ENCODE measurements around the gene PRPF38B. TPM values are rescaled to one million over a fixed set of nuclear protein-coding genes. Genes with fewer than 3 reads are reported as not detected.
"Not testable (repeated sequence)": the region's sequence is repeated elsewhere in the genome, so short reads cannot be mapped to it uniquely, and the experiment has no call there.

Gene PRPF38B
- total and polyA plus RNA-seq, 10 donors = 28.7 to 84.8 (median 55.8) TPM

DNA sequence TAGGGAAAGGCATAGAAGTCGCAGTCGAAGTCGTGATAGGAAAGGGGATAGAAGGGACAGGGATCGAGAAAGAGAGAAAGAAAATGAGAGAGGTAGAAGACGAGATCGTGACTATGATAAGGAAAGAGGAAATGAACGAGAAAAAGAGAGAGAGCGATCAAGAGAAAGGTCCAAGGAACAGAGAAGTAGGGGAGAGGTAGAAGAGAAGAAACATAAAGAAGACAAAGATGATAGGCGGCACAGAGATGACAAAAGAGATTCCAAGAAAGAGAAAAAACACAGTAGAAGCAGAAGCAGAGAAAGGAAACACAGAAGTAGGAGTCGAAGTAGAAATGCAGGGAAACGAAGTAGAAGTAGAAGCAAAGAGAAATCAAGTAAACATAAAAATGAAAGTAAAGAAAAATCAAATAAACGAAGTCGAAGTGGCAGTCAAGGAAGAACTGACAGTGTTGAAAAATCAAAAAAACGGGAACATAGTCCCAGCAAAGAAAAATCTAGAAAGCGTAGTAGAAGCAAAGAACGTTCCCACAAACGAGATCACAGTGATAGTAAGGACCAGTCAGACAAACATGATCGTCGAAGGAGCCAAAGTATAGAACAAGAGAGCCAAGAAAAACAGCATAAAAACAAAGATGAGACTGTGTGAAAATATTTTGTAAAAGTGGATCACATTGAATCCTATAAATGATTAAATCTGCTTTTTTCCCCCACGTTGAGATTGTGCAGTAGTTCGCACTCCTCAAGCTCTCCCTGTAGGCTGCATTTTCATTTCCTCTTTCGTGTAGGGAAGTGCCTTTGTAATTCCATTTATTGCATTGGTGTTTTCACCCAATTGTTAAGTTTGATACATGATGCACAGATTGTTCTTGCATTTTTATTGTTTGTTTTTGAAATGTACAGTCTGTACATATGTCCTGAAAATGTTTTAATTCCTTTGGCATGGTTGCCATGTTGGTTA, 7.5 kb downstream of the PRPF38B start:
- DNase-seq = no peak
- intact Hi-C loops (cut with DNase I; ENCODE audit: low total_unique reads) = loop anchor here (10.0 kb wide), 1 partner anchor 45 kb away; the partner anchor contains the start of gene STXBP3
- H3K4me3 ChIP-seq = no peak overlapping the region
- no peaks in the 10 kb centered on the region for H3K27me3 ChIP-seq (replicated peaks in 1 of 7)
- H3K36me3 ChIP-seq = peaks cover 0 to 78% (median 58%) of the 10 kb centered on the region in 6 donors
- 79 to 87% (median 82%) methylated on average over 22 of the region's 22 CpGs for WGBS, 5 donors
- H3K27ac ChIP-seq = peak overlapping the region in 5 of 8 donors; percentile 34 to 60 (median 51)
- TF ChIP-seq POLR2A (IDR thresholded peaks at IDR 0.05) (no peak), POLR2AphosphoS5 (IDR thresholded peaks at IDR 0.05) (peak in 1 of 3 donors; percentile 47)
- H3K9me3 ChIP-seq = no peaks in the 10 kb centered on the region
- peaks cover 13 to 91% (median 34%) of the 10 kb centered on the region in 6 donors for H3K4me1 ChIP-seq

DNA sequence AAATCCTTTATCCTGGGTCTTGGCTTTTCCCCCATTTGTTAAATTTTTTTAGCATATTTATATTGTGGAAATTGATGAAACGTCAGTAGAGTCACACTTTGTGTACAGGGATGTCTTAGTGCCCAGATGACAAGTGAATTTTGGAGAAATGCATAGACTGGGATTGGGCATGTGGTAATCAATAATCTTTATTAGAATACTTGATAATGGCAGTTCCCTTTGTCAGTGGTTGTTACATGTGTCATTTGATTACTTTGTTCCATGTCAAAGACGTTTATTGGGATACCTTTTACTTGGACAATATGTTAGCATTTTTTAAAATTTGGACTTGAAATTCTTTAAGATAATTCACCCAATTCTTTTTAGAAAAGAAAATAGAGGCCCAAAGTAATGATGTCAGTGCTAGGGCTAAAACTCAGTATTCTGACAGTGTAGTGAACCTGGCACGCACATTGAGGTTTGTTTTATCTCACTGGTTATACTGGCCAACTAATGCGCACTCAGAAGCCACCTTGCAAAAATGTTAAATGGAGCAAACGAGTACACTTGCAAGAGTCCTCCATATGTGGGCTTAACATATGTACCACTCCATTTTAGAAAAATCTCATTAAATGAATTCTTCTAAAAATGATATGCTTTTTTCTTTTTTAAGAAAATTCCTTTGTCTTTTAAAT, 9.2 kb downstream of the PRPF38B start:
- TF ChIP-seq, protein P1, sequence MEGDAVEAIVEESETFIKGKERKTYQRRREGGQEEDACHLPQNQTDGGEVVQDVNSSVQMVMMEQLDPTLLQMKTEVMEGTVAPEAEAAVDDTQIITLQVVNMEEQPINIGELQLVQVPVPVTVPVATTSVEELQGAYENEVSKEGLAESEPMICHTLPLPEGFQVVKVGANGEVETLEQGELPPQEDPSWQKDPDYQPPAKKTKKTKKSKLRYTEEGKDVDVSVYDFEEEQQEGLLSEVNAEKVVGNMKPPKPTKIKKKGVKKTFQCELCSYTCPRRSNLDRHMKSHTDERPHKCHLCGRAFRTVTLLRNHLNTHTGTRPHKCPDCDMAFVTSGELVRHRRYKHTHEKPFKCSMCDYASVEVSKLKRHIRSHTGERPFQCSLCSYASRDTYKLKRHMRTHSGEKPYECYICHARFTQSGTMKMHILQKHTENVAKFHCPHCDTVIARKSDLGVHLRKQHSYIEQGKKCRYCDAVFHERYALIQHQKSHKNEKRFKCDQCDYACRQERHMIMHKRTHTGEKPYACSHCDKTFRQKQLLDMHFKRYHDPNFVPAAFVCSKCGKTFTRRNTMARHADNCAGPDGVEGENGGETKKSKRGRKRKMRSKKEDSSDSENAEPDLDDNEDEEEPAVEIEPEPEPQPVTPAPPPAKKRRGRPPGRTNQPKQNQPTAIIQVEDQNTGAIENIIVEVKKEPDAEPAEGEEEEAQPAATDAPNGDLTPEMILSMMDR (IDR thresholded peaks at IDR 0.05 in 8 of 11, conservative IDR thresholded peaks at IDR 0.05 in 3 of 11) = no peak
- TF ChIP-seq POLR2AphosphoS5 (IDR thresholded peaks at IDR 0.05) (no peak), POLR2A (IDR thresholded peaks at IDR 0.05) (no peak)
- Histone ChIP-seq H3K36me3 (peaks cover 0 to 67% (median 51%) of the 10 kb centered on the region in 6 donors), H3K27me3 (replicated peaks in 1 of 7) (no peaks in the 10 kb centered on the region), H3K4me1 (peaks cover 0 to 81% (median 18%) of the 10 kb centered on the region in 6 donors), H3K4me3 (no peak overlapping the region), H3K27ac (peak overlapping the region in 1 of 8 donors; percentile 60), H3K9me3 (no peaks in the 10 kb centered on the region)
- intact Hi-C loops (cut with DNase I; ENCODE audit: low total_unique reads) = no loop called here
- no peak for DNase-seq
- WGBS, 5 donors = 83 to 92% (median 90%) methylated on average over 5 of the region's 5 CpGs

DNA sequence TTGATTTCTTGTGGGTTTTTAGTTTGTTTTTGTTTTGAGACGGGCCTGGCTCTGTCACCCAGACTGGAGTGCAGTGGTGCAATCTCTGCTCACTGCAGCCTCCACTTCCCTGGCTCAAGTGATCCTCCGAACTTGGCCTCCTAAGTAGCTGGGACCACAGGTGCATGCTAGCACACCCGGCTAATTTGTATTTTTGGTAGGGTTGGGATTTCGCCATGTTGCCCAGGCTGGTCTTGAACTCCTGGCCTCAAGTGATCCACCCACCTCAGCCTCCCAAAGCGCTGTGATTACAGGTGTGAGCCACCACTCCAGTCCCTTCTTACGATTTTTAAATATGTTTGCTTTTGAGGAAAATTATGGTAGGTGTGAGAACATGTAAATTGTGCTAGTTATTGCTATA, 10.0 kb downstream of the PRPF38B start:
- H3K9me3 ChIP-seq; H3K4me3 ChIP-seq; H3K27ac ChIP-seq; intact Hi-C loops (cut with DNase I; ENCODE audit: low total_unique reads); H3K27me3 ChIP-seq (replicated peaks in 1 of 7); DNase-seq: not testable (repeated sequence)
- peak in 2 of 3 donors; percentile 26 to 45 for TF ChIP-seq POLR2AphosphoS5 (IDR thresholded peaks at IDR 0.05)
- 94 to 97% (median 95%) methylated on average over 6 of the region's 6 CpGs for WGBS, 5 donors
- H3K4me1 ChIP-seq = peaks cover 0 to 73% (median 13%) of the 10 kb centered on the region in 6 donors
- H3K36me3 ChIP-seq = peaks cover 0 to 59% (median 43%) of the 10 kb centered on the region in 6 donors

DNA sequence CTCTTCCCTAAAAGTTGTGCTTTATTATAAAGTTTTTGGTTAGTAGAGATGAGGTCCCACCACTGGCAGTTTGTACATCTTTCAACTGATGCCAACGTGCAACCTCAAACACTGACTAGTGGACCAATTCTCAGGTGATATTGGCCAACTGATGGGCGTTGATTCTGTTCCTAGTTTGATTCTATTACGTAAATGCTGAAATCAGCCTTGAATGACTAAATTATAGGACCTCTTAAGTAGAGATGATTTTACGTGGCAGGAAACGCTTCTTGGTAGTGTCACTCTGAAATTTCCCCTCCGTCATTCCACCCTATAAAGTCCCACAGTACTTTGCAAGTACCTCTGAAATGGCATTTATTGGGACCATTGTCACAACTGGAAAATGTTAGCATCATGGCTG, 11.8 kb downstream of the PRPF38B start:
- Histone ChIP-seq H3K27ac (peak overlapping the region in 4 of 8 donors; percentile 13 to 63 (median 44)), H3K4me1 (peaks cover 0 to 55% (median 11%) of the 10 kb centered on the region in 6 donors), H3K9me3 (no peaks in the 10 kb centered on the region), H3K4me3 (peak overlapping the region in 1 of 8 donors; percentile 2), H3K36me3 (peaks cover 0 to 41% (median 25%) of the 10 kb centered on the region in 6 donors), H3K27me3 (replicated peaks in 1 of 7) (no peaks in the 10 kb centered on the region)
- intact Hi-C loops (cut with DNase I; ENCODE audit: low total_unique reads) = no loop called here
- no peak for DNase-seq
- 47 to 74% (median 51%) methylated on average over 6 of the region's 6 CpGs for WGBS, 5 donors
- TF ChIP-seq, protein P1 (IDR thresholded peaks at IDR 0.05 in 8 of 11, conservative IDR thresholded peaks at IDR 0.05 in 3 of 11) = no peak
- TF ChIP-seq POLR2A (IDR thresholded peaks at IDR 0.05) (no peak), POLR2AphosphoS5 (IDR thresholded peaks at IDR 0.05) (no peak)
